GM12865 (cell line): ENCODE data around the gene DPY19L3.
A peak's percentile ranks its signal among the peaks of the same experiment; 100 is the strongest.
"Not testable (repeated sequence)": the region's sequence is repeated elsewhere in the genome, so short reads cannot be mapped to it uniquely, and the experiment has no call there.

ENCODE experiments used
- DNase-seq: peaks from one replicate; pipeline ENCODE4 v3.0.0; 2010; ENCODE audit warnings: low read depth
- H3K4me3 ChIP-seq: 2 replicates; pipeline ENCODE4 v1.5.1; 2011; ENCODE audit warnings: mild to moderate bottlenecking, low read depth, low read length, control low read depth
- CTCF ChIP-seq: IDR thresholded peaks from 2 replicates; pipeline ENCODE4 v1.5.1; 2011; ENCODE audit warnings: low read length, control low read depth, low read depth, inconsistent platforms; ENCODE audit not compliant: insufficient read depth; ENCODE audit errors: missing control alignments

Gene DPY19L3

GRCh38 chr19:32373585-32374295, 31.8 kb upstream of the DPY19L3 start:
- no peak for DNase-seq
- TF ChIP-seq CTCF, result no peak
- no peak overlapping the region for H3K4me3 ChIP-seq

- DNase-seq, H3K4me3 ChIP-seq: not testable (repeated sequence)
Observed at GRCh38 chr19:32374362-32374761, 31.2 kb upstream of the DPY19L3 start.

GRCh38 chr19:32377088-32377487, 28.5 kb upstream of the DPY19L3 start:
- DNase-seq, result peak; percentile 17
- peak; percentile 14 for TF ChIP-seq CTCF
- not testable (repeated sequence) for H3K4me3 ChIP-seq

- no peak for TF ChIP-seq CTCF
- H3K4me3 ChIP-seq, result no peak overlapping the region
- DNase-seq, result no peak
Observed at GRCh38 chr19:32380269-32380668, 25.3 kb upstream of the DPY19L3 start.

GRCh38 chr19:32387701-32388392, 17.7 kb upstream of the DPY19L3 start:
- DNase-seq, result no peak
- no peak overlapping the region for H3K4me3 ChIP-seq
- no peak for TF ChIP-seq CTCF

- DNase-seq, result no peak
- no peak for TF ChIP-seq CTCF
- no peak overlapping the region for H3K4me3 ChIP-seq
Observed at GRCh38 chr19:32388393-32388855, 17.1 kb upstream of the DPY19L3 start.

- DNase-seq, result no peak
- no peak for TF ChIP-seq CTCF
- H3K4me3 ChIP-seq, result no peak overlapping the region
Observed at GRCh38 chr19:32392901-32393300, 12.7 kb upstream of the DPY19L3 start.
